ENCODE data around the gene PHF11.

- TF ChIP-seq, protein P1, sequence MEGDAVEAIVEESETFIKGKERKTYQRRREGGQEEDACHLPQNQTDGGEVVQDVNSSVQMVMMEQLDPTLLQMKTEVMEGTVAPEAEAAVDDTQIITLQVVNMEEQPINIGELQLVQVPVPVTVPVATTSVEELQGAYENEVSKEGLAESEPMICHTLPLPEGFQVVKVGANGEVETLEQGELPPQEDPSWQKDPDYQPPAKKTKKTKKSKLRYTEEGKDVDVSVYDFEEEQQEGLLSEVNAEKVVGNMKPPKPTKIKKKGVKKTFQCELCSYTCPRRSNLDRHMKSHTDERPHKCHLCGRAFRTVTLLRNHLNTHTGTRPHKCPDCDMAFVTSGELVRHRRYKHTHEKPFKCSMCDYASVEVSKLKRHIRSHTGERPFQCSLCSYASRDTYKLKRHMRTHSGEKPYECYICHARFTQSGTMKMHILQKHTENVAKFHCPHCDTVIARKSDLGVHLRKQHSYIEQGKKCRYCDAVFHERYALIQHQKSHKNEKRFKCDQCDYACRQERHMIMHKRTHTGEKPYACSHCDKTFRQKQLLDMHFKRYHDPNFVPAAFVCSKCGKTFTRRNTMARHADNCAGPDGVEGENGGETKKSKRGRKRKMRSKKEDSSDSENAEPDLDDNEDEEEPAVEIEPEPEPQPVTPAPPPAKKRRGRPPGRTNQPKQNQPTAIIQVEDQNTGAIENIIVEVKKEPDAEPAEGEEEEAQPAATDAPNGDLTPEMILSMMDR (tag by site-specific recombination; IDR thresholded peaks at IDR 0.05): no peak
- TF ChIP-seq ZNF211 (tag by site-specific recombination; IDR thresholded peaks at IDR 0.05; ENCODE audit: low read depth): no peak
- no peak for TF ChIP-seq ZNF274 (IDR thresholded peaks at IDR 0.05; ENCODE audit: low read length)
- TF ChIP-seq ZNF274 (tag by site-specific recombination; IDR thresholded peaks at IDR 0.05; ENCODE audit: borderline replicate concordance): no peak
- no peak for TF ChIP-seq ZNF558 (tag by site-specific recombination; IDR thresholded peaks at IDR 0.05)
These were observed 42.3 kb upstream of the PHF11 start for GRCh38 chr13:49453465-49453864.
